GM18858 (cell line): ENCODE results near the gene KAT7.

Experiments used
- ATAC-seq: cut with Tn5 transposase; IDR thresholded peaks from one replicate; pipeline ENCODE4 v1.9.1; 2021; ENCODE audit not compliant: unreplicated experiment

Gene KAT7

GRCh38 chr17:49866882-49867413, 78.5 kb downstream of the KAT7 start:
- ATAC-seq, result no peak

DNA sequence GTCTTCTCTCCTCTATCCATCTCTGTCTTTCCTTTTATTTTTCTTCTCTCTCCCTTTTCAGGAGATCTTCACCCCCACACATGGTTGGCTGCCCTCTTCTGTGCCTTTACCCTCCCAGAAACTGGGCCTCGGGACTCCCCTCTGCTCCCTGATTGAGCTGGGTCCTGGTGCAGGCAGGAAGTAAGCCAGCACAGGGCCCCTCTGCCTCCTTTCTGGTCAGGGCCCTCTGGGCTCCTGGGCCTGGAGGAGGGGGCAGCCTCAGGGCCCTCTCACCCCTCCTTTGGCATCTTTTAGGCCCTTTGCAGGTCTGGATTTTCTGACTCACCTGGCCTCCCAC, 80.5 kb downstream of the KAT7 start:
- no peak for ATAC-seq

- no peak for ATAC-seq
Measured at GRCh38 chr17:49870298-49870697, 81.8 kb downstream of the KAT7 start.

GRCh38 chr17:49871211-49871610, 82.7 kb downstream of the KAT7 start:
- no peak for ATAC-seq

GRCh38 chr17:49872754-49873377, 84.4 kb downstream of the KAT7 start:
- no peak for ATAC-seq

GRCh38 chr17:49873466-49873865, 85.0 kb downstream of the KAT7 start:
- ATAC-seq, result no peak

- ATAC-seq, result no peak
Measured at GRCh38 chr17:49873926-49874325, 85.4 kb downstream of the KAT7 start.

- no peak for ATAC-seq
Measured at GRCh38 chr17:49874911-49875310, 86.4 kb downstream of the KAT7 start.

- no peak for ATAC-seq
Measured at GRCh38 chr17:49875685-49876084, 87.2 kb downstream of the KAT7 start.

DNA sequence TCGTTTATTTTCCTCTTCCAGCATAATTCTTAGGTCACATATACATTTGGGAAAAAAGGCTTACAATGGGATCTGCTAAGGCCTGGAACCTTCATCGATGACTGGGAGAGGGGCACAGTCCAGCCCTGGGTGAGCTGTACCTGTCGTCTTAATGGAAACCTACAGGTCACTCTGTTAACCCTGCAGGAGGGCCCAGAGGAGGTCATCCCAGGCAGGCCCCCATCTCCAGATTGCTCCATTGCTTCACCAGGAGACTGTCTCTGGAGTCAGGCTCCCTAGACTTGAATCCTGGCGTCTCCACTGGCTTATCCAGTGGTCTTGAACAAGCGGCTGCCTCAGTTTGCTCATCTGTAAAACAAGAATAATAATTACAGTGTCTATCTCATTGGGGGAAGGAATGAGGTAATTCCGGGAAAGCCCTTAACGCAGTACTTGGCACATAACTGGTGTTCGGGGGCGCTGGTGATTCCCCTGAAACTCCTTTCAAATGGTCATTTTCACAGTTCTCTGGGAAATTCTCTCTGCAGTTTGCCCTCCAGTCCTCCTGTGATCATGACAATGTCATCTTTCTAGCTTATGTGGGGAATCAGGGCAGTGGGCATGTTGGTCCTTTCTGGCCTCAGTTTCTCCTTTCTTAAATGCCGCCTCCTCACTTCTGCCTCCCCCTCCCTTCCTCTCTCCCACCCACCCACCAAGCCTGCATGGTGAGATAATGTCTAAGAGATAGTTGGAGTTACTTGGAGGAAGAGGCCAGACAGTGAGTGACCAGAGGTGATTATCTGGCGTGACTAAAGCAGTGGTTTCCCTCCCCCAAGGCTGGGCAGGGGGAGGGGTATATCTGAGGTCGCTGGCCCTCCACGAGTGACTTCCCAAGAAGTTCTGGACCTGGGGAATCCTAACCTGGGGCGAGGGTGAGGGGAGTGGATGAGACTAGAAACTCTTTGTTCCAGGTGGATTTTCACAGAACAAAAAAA, 90.7 kb downstream of the KAT7 start:
- ATAC-seq, result no peak

DNA sequence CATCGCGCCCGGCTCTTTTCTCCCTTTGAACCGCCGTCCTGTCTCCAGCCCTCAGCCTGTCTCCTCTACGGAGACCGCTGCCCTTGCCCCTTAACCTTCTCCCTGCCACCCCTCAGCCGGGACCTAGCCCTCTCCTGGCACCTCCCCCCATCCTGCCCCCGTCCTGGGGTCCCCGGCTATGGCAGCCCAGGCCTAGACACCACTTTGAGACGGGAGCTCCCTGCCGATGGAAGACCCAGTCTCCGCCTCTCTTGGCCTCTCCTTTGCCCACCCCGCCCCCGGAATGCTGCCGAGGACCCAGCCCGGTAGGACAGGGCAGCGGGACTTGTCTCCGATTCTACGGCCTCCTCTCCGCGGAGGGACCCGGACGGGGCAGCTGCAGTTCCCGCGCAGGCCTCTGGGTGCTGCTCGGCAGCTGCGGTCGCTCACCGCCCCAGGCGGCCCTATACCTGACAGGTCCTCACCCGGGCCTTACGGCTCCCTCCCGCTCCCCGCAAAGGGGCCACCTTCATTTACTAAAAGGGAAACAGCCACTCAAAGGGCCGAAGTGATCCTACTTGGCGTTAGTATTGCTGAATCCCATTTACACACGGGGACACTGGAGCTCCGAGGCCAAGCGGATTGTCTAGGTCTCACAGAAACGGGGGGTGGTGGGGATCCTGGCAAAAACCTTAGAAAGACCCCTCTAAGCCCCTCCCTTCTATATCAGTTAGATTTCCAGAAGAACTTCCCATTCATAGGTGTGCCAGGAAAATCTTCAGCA, 92.0 kb downstream of the KAT7 start:
- ATAC-seq, result no peak

GRCh38 chr17:49881054-49881402, 92.5 kb downstream of the KAT7 start:
- ATAC-seq, result no peak

- no peak for ATAC-seq
Measured at GRCh38 chr17:49882434-49882833, 94.0 kb downstream of the KAT7 start.
